K562 (cell line): Measurements from ENCODE around the gene FDX2. TPM values are rescaled to one million over a fixed set of nuclear protein-coding genes. Genes with fewer than 3 reads are reported as not detected.

ENCODE experiments used
- HNRNPLL ChIP-seq: fragments of 200-400 bp; formaldehyde crosslinking; IDR thresholded peaks from 2 replicates; pipeline ENCODE4 v1.6.1; 2017; ENCODE audit warnings: low read length, low read depth, mild to moderate bottlenecking; ENCODE audit not compliant: poor library complexity, severe bottlenecking
- POLR2AphosphoS2 ChIP-seq: IDR thresholded peaks from 2 replicates; pipeline ENCODE4 v1.6.1; 2012; ENCODE audit warnings: low read length, improper control_type of control experiment
- RNF2 ChIP-seq: sonication (generic); IDR thresholded peaks from 2 replicates; pipeline ENCODE4 v1.6.1; 2016
- SREBF1 ChIP-seq: fragments of 150-350 bp; IDR thresholded peaks from 2 replicates; pipeline ENCODE4 v1.6.1; 2014; ENCODE audit warnings: antibody characterized with exemption, low read depth, low read length, borderline replicate concordance
- ZNF431 ChIP-seq: sonication (generic); formaldehyde crosslinking; IDR thresholded peaks from 2 replicates; pipeline ENCODE4 v1.8.0; 2022; ENCODE audit warnings: mild to moderate bottlenecking, missing genetic modification reagents
- polyA plus RNA-seq, 8 experiments: library from polyadenylated mRNA; depleted of rRNA in 4 of 8; stranded (reverse) in 5 of 8; unstranded in 3 of 8; fragments of >200 nt; fragmentation: Nextera tagmentation in 2 of 8; fragmentation: Illumina TruSeq in 1 of 8; extraction: Ambion mirVana in 2 of 8; extraction: Trizol in 1 of 8; gene quantifications; 2 replicates each; pipeline versions ENCODE4 v1.2.1 to v1.2.3, GENCODE V29; 2011 to 2014; ENCODE audit warnings: inconsistent platforms in 1 of 8, missing spikeins in 1 of 8
- total RNA-seq, 7 experiments: library from RNA; depleted of rRNA in 6 of 7; stranded (reverse); fragments of >200 nt in 6 of 7; fragmentation: Illumina TruSeq in 2 of 7; extraction: Trizol in 2 of 7; gene quantifications; 2 replicates each; pipeline versions ENCODE4 v1.2.1 to v1.2.3, GENCODE V29; 2011 to 2021; ENCODE audit warnings: low replicate concordance in 1 of 7
- TF ChIP-seq, protein P1 (sequence below): fragments of 450-650 bp; IDR thresholded peaks from 2 replicates; pipeline ENCODE4 v1.6.1; 2018; ENCODE audit not compliant: partially characterized antibody

Gene FDX2
- total and polyA plus RNA-seq, 9 of the 15 experiments (the other 6 are each of a cell fraction or from before 2014, with no cell fraction given): 2.5 to 49.8 (median 29.7) TPM

DNA sequence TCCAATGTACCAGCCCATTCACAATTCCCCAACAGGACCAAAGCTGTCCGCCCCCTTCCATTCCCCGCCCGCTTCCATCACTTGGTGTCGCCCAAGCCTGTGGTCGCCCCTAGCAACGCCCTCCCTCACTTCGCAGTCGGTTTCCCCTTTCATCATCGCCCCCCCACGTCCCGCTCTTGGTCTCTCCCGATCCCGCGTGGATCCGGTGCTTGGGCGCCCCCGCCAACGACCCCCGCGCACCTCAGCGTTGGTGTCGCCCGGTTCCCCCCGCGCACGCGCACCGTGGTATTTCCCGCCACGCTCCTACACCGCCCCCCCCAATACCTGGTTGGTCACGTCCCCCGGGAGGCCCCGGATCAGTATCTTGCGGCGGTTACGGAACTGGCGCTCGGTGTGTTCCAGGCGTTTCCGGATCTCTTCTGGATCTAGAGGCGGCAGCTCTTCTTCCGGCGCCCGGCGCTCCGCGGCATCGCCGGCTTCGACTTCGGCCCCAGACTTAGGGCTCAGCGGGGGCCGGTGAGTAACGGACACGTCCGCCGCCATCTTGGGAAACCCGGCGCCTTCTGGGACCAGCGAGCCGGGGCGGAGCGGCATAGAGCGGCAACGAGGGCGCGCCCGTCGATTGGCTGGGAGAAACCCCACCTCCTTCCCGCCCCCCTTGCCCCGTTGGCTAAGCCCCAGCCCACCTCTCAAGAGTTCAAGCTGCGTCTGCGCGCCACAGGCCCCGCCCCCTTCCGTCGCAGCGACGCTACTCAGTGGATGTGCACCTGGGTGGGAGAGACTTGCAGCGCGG, 17.3 kb upstream of the FDX2 start, which contains the start of gene RAVER1 (continued):
- TF ChIP-seq, protein P1, sequence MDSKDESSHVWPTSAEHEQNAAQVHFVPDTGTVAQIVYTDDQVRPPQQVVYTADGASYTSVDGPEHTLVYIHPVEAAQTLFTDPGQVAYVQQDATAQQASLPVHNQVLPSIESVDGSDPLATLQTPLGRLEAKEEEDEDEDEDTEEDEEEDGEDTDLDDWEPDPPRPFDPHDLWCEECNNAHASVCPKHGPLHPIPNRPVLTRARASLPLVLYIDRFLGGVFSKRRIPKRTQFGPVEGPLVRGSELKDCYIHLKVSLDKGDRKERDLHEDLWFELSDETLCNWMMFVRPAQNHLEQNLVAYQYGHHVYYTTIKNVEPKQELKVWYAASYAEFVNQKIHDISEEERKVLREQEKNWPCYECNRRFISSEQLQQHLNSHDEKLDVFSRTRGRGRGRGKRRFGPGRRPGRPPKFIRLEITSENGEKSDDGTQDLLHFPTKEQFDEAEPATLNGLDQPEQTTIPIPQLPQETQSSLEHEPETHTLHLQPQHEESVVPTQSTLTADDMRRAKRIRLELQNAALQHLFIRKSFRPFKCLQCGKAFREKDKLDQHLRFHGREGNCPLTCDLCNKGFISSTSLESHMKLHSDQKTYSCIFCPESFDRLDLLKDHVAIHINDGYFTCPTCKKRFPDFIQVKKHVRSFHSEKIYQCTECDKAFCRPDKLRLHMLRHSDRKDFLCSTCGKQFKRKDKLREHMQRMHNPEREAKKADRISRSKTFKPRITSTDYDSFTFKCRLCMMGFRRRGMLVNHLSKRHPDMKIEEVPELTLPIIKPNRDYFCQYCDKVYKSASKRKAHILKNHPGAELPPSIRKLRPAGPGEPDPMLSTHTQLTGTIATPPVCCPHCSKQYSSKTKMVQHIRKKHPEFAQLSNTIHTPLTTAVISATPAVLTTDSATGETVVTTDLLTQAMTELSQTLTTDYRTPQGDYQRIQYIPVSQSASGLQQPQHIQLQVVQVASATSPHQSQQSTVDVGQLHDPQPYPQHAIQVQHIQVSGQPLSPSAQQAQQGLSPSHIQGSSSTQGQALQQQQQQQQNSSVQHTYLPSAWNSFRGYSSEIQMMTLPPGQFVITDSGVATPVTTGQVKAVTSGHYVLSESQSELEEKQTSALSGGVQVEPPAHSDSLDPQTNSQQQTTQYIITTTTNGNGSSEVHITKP: peak; percentile 99
- TF ChIP-seq HNRNPLL (peak; percentile 94), RNF2 (peak; percentile 30; the same call in 1 of the 2 replicates), SREBF1 (peak; percentile 70; the same call in 1 of the 2 replicates), ZNF431 (CRISPR knock-in tag) (0 out of 2 replicates have a peak, but pooled peaks have one; percentile 2), POLR2AphosphoS2 (no peak)
